Suprapubic skin (tissue), 4 donors: ENCODE data around the gene NLRC5. TPM values are rescaled to one million over a fixed set of nuclear protein-coding genes. Genes with fewer than 3 reads are reported as not detected.
"Not testable (repeated sequence)": the region's sequence is repeated elsewhere in the genome, so short reads cannot be mapped to it uniquely, and the experiment has no call there.

Experiments used
- DNase-seq, 2 donors: peaks; one replicate each; pipeline ENCODE4 v3.0.0-alpha.2; 2019; ENCODE audit warnings: low spot score in 2 of 2
- H3K27ac ChIP-seq: fragments of 200-600 bp; sonication (generic); one replicate; pipeline ENCODE4 v1.5.1; 2019
- H3K27me3 ChIP-seq: fragments of 200-600 bp; sonication (generic); one replicate; pipeline ENCODE4 v1.5.1; 2019
- H3K36me3 ChIP-seq: fragments of 200-600 bp; sonication (generic); one replicate; pipeline ENCODE4 v1.5.1; 2019
- H3K4me1 ChIP-seq: fragments of 200-600 bp; sonication (generic); one replicate; pipeline ENCODE4 v1.5.1; 2019
- H3K4me3 ChIP-seq: fragments of 200-600 bp; sonication (generic); one replicate; pipeline ENCODE4 v1.5.1; 2019; ENCODE audit warnings: mild to moderate bottlenecking
- H3K9me3 ChIP-seq: fragments of 200-600 bp; sonication (generic); one replicate; pipeline ENCODE4 v1.5.1; 2019
- CTCF ChIP-seq, 2 donors: fragments of 200-600 bp in 1 of 2; fragments of 450-650 bp in 1 of 2; sonication (generic) in 1 of 2; IDR thresholded peaks; one replicate each; pipeline ENCODE4 v1.5.1; 2016 to 2019; ENCODE audit warnings: antibody characterized with exemption in 2 of 2, mild to moderate bottlenecking in 1 of 2, moderate library complexity in 1 of 2
- EP300 ChIP-seq: sonication (generic); formaldehyde crosslinking; IDR thresholded peaks from one replicate; pipeline ENCODE4 v1.6.1; 2017; ENCODE audit warnings: antibody characterized with exemption
- POLR2A ChIP-seq, 2 donors: fragments of 450-650 bp; IDR thresholded peaks; one replicate each; pipeline ENCODE4 v1.6.1; 2017; ENCODE audit warnings: antibody characterized with exemption in 2 of 2, mild to moderate bottlenecking in 2 of 2, moderate library complexity in 2 of 2
- POLR2AphosphoS5 ChIP-seq, 3 donors: sonication (generic); formaldehyde crosslinking; IDR thresholded peaks; one replicate each; pipeline ENCODE4 v1.6.1; 2017; ENCODE audit warnings: antibody characterized with exemption in 3 of 3
- WGBS: methylation state at CpG from one replicate; pipeline ENCODE4 v1.1.5; 2018; 5-methylcytosine and 5-hydroxymethylcytosine counted together
- total RNA-seq, 4 donors: library from RNA; depleted of rRNA; stranded (reverse); fragments of >200 nt; gene quantifications; one replicate each; pipeline ENCODE4 v1.1.0, GENCODE V29; 2016

Gene NLRC5
- total RNA-seq, 4 donors from 2014 or later, result 36.9 to 133 (median 54.4) TPM

GRCh38 chr16:57108432-57108831 is 119.1 kb downstream of the NLRC5 start:
- Histone ChIP-seq H3K27me3 (no peaks in the 10 kb centered on the region), H3K36me3 (peaks cover 3% of the 10 kb centered on the region), H3K4me3 (no peak overlapping the region), H3K4me1 (no peaks in the 10 kb centered on the region), H3K27ac (no peak overlapping the region), H3K9me3 (no peaks in the 10 kb centered on the region)
- TF ChIP-seq EP300, result no peak
- TF ChIP-seq POLR2AphosphoS5 (IDR thresholded peaks at IDR 0.05), result no peak
- TF ChIP-seq CTCF (IDR thresholded peaks at IDR 0.05), result no peak
- no peak for TF ChIP-seq POLR2A (IDR thresholded peaks at IDR 0.05)
- 93% methylated on average over 1 of the region's 1 CpG for WGBS
- DNase-seq, result no peak

- not testable (repeated sequence) for H3K9me3 ChIP-seq, DNase-seq, H3K4me3 ChIP-seq, H3K4me1 ChIP-seq, H3K27me3 ChIP-seq, H3K27ac ChIP-seq
- 90% methylated on average over 10 of the region's 10 CpGs for WGBS
- peaks cover 14% of the 10 kb centered on the region for H3K36me3 ChIP-seq
Measured at GRCh38 chr16:57109259-57110105, 120.1 kb downstream of the NLRC5 start.

- no peak for TF ChIP-seq EP300
- TF ChIP-seq POLR2A (IDR thresholded peaks at IDR 0.05), result no peak
- TF ChIP-seq CTCF (IDR thresholded peaks at IDR 0.05), result no peak
Measured at GRCh38 chr16:57110937-57111336, 121.6 kb downstream of the NLRC5 start.

GRCh38 chr16:57111420-57111819 is 122.1 kb downstream of the NLRC5 start:
- Histone ChIP-seq H3K4me1 (peaks cover 4% of the 10 kb centered on the region), H3K36me3 (peaks cover 16% of the 10 kb centered on the region), H3K27ac (no peak overlapping the region), H3K4me3 (no peak overlapping the region), H3K9me3 (no peaks in the 10 kb centered on the region), H3K27me3 (no peaks in the 10 kb centered on the region)
- no peak for DNase-seq
- no peak for TF ChIP-seq CTCF (IDR thresholded peaks at IDR 0.05)
- WGBS, result 95% methylated on average over 2 of the region's 2 CpGs

More at GRCh38 chr16:57110937-57111336, 121.6 kb downstream of the NLRC5 start:
- Histone ChIP-seq H3K4me1 (peaks cover 3% of the 10 kb centered on the region), H3K36me3 (peaks cover 15% of the 10 kb centered on the region), H3K27ac (no peak overlapping the region), H3K27me3 (no peaks in the 10 kb centered on the region), H3K4me3 (no peak overlapping the region), H3K9me3 (no peaks in the 10 kb centered on the region)
- no peak for DNase-seq
- WGBS, result 92% methylated on average over 4 of the region's 4 CpGs

- WGBS, result 75% methylated on average over 7 of the region's 10 CpGs
- Histone ChIP-seq H3K27ac (no peak overlapping the region), H3K27me3 (no peaks in the 10 kb centered on the region), H3K9me3 (no peaks in the 10 kb centered on the region), H3K4me1 (peaks cover 4% of the 10 kb centered on the region), H3K4me3 (no peak overlapping the region), H3K36me3 (peaks cover 27% of the 10 kb centered on the region)
- TF ChIP-seq EP300, result no peak
- TF ChIP-seq CTCF (IDR thresholded peaks at IDR 0.05), result no peak
- no peak for TF ChIP-seq POLR2A (IDR thresholded peaks at IDR 0.05)
- TF ChIP-seq POLR2AphosphoS5 (IDR thresholded peaks at IDR 0.05), result no peak
- DNase-seq, result no peak
Measured at GRCh38 chr16:57112403-57113041, 123.2 kb downstream of the NLRC5 start.
